Tibial nerve (tissue), 4 donors: ENCODE data around the gene TAMALIN.

Experiments used
- EP300 ChIP-seq, 2 donors: sonication (generic); formaldehyde crosslinking; IDR thresholded peaks; one replicate each; pipeline ENCODE4 v1.6.1; 2017; ENCODE audit warnings: antibody characterized with exemption in 2 of 2, mild to moderate bottlenecking in 1 of 2
- POLR2A ChIP-seq, 2 donors: fragments of 450-650 bp; IDR thresholded peaks; one replicate each; pipeline ENCODE4 v1.6.1; 2017; ENCODE audit warnings: antibody characterized with exemption in 2 of 2, mild to moderate bottlenecking in 2 of 2, moderate library complexity in 2 of 2
- TF ChIP-seq, protein P1 (sequence below), 5 experiments: fragments of 200-600 bp in 3 of 5; fragments of 450-650 bp in 2 of 5; sonication (generic) in 3 of 5; IDR thresholded peaks; one replicate each; pipeline ENCODE4 v1.5.1; 2016 to 2019; ENCODE audit warnings: antibody characterized with exemption in 5 of 5, mild to moderate bottlenecking in 3 of 5, moderate library complexity in 2 of 5

DNA sequence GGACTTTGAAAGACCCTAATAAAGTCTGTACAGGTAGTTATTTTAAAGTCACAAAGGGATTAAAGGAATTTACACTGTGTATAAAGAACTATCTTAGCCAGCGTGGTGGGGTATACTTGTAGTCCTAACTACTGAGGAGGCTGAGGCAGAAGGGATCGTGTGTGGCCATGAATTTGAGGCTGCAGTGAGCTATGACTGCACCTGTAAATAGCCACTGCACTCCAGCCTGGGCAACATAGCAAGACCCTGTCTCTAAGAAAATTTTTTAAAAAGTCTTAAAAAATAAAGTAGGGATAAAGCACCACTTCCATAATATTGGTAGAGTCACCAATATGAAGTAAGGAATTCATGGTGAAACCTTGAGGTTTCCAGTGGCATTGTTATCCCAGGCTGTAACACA lies 37.1 kb upstream of the TAMALIN start:
- TF ChIP-seq, protein P1, sequence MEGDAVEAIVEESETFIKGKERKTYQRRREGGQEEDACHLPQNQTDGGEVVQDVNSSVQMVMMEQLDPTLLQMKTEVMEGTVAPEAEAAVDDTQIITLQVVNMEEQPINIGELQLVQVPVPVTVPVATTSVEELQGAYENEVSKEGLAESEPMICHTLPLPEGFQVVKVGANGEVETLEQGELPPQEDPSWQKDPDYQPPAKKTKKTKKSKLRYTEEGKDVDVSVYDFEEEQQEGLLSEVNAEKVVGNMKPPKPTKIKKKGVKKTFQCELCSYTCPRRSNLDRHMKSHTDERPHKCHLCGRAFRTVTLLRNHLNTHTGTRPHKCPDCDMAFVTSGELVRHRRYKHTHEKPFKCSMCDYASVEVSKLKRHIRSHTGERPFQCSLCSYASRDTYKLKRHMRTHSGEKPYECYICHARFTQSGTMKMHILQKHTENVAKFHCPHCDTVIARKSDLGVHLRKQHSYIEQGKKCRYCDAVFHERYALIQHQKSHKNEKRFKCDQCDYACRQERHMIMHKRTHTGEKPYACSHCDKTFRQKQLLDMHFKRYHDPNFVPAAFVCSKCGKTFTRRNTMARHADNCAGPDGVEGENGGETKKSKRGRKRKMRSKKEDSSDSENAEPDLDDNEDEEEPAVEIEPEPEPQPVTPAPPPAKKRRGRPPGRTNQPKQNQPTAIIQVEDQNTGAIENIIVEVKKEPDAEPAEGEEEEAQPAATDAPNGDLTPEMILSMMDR (IDR thresholded peaks at IDR 0.05): no peak
- TF ChIP-seq POLR2A (IDR thresholded peaks at IDR 0.05) (no peak), EP300 (IDR thresholded peaks at IDR 0.05) (no peak)
